ENCODE data around the gene EIF3B. TPM values are rescaled to one million over a fixed set of nuclear protein-coding genes. Genes with fewer than 3 reads are reported as not detected.

EIF3B gene
- total and polyA plus RNA-seq, 9 of the 15 experiments (the other 6 are each of a cell fraction or from before 2014, with no cell fraction given): 25.9 to 494 (median 357) TPM

DNA sequence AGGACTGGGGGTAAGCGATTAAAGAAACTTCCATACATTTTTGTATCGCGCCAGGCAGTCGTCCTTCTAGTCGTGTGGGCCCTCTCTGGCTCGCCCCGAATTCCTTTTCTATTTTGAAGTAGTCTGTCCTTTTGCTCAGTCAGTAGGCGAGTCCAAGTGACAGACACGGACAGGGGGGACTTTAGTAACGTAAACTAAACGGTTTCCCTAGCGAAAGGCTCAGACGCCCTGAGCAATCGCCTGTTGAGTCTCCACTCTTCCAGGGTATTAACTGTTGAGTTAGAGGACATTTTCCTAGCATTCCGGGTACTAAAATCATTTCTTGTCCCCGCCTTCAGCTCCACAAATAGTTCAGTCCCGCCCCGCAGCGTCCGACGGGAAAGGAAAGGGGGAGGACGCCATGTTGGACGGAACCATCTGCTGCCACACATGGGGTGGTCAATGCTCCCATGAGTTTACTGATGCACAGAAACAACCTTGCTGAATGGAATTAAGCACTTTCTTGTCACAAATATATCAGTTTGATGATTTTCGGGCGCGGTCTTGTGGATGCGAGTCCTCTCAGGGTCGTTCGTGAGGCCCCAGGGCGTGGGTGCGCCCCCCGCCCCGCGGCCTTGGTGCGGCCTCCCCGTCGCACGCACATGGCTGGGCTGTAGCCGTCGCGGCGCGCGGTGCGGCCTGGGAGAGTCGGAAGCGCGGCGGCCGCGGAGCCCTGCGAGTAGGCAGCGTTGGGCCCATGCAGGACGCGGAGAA lies at the start of gene EIF3B (continued):
- TF ChIP-seq, protein P1, sequence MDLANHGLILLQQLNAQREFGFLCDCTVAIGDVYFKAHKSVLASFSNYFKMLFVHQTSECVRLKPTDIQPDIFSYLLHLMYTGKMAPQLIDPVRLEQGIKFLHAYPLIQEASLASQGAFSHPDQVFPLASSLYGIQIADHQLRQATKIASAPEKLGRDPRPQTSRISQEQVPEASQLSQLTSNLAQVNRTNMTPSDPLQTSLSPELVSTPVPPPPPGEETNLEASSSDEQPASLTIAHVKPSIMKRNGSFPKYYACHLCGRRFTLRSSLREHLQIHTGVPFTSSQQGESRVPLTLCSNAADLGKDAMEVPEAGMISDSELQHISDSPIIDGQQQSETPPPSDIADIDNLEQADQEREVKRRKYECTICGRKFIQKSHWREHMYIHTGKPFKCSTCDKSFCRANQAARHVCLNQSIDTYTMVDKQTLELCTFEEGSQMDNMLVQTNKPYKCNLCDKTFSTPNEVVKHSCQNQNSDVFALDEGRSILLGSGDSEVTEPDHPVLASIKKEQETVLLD (IDR thresholded peaks at IDR 0.05): no peak
- TF ChIP-seq DACH1 (IDR thresholded peaks at IDR 0.05; ENCODE audit: partially characterized antibody) (no peak), COPS2 (conservative IDR thresholded peaks at IDR 0.05) (no peak), ZNF76 (CRISPR knock-in tag; IDR thresholded peaks at IDR 0.05; ENCODE audit: borderline replicate concordance) (peak; percentile 84; the same call in 1 of the 2 replicates), ETV6 (IDR thresholded peaks at IDR 0.05; ENCODE audit: borderline replicate concordance in 1 of 2, low read depth in 2 of 2, low read length in 1 of 2) (no peak), ETV6 (CRISPR knock-in tag; IDR thresholded peaks at IDR 0.05; ENCODE audit: borderline replicate concordance) (no peak), PHB2 (IDR thresholded peaks at IDR 0.05; ENCODE audit: low read depth) (no peak), BCOR (IDR thresholded peaks at IDR 0.05) (no peak), MTF1 (CRISPR knock-in tag; IDR thresholded peaks at IDR 0.05; ENCODE audit: borderline replicate concordance) (no peak), ZKSCAN1 (IDR thresholded peaks at IDR 0.05; ENCODE audit: low read depth, low read length) (no peak), PCBP2 (IDR thresholded peaks at IDR 0.05; ENCODE audit: low read depth, low read length, poor library complexity, severe bottlenecking) (no peak), POLR2B (IDR thresholded peaks at IDR 0.05; ENCODE audit: low read depth, partially characterized antibody) (no peak), NFXL1 (CRISPR knock-in tag; IDR thresholded peaks at IDR 0.05) (no peak), MCM2 (IDR thresholded peaks at IDR 0.05; ENCODE audit: low read depth) (no peak), TAF9B (IDR thresholded peaks at IDR 0.05; ENCODE audit: partially characterized antibody) (peak; percentile 64)
- TF ChIP-seq, protein P2, sequence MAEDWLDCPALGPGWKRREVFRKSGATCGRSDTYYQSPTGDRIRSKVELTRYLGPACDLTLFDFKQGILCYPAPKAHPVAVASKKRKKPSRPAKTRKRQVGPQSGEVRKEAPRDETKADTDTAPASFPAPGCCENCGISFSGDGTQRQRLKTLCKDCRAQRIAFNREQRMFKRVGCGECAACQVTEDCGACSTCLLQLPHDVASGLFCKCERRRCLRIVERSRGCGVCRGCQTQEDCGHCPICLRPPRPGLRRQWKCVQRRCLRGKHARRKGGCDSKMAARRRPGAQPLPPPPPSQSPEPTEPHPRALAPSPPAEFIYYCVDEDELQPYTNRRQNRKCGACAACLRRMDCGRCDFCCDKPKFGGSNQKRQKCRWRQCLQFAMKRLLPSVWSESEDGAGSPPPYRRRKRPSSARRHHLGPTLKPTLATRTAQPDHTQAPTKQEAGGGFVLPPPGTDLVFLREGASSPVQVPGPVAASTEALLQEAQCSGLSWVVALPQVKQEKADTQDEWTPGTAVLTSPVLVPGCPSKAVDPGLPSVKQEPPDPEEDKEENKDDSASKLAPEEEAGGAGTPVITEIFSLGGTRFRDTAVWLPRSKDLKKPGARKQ (CRISPR knock-in tag; IDR thresholded peaks at IDR 0.05): no peak
- TF ChIP-seq, protein P3, sequence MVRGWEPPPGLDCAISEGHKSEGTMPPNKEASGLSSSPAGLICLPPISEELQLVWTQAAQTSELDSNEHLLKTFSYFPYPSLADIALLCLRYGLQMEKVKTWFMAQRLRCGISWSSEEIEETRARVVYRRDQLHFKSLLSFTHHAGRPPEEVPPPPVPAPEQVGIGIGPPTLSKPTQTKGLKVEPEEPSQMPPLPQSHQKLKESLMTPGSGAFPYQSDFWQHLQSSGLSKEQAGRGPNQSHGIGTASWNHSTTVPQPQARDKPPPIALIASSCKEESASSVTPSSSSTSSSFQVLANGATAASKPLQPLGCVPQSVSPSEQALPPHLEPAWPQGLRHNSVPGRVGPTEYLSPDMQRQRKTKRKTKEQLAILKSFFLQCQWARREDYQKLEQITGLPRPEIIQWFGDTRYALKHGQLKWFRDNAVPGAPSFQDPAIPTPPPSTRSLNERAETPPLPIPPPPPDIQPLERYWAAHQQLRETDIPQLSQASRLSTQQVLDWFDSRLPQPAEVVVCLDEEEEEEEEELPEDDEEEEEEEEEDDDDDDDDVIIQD (CRISPR knock-in tag; IDR thresholded peaks at IDR 0.05): no peak
- TF ChIP-seq, protein P4, sequence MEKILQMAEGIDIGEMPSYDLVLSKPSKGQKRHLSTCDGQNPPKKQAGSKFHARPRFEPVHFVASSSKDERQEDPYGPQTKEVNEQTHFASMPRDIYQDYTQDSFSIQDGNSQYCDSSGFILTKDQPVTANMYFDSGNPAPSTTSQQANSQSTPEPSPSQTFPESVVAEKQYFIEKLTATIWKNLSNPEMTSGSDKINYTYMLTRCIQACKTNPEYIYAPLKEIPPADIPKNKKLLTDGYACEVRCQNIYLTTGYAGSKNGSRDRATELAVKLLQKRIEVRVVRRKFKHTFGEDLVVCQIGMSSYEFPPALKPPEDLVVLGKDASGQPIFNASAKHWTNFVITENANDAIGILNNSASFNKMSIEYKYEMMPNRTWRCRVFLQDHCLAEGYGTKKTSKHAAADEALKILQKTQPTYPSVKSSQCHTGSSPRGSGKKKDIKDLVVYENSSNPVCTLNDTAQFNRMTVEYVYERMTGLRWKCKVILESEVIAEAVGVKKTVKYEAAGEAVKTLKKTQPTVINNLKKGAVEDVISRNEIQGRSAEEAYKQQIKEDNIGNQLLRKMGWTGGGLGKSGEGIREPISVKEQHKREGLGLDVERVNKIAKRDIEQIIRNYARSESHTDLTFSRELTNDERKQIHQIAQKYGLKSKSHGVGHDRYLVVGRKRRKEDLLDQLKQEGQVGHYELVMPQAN (IDR thresholded peaks at IDR 0.05; ENCODE audit: borderline replicate concordance): peak; percentile 72; the same call in 1 of the 2 replicates
- TF ChIP-seq, protein P5, sequence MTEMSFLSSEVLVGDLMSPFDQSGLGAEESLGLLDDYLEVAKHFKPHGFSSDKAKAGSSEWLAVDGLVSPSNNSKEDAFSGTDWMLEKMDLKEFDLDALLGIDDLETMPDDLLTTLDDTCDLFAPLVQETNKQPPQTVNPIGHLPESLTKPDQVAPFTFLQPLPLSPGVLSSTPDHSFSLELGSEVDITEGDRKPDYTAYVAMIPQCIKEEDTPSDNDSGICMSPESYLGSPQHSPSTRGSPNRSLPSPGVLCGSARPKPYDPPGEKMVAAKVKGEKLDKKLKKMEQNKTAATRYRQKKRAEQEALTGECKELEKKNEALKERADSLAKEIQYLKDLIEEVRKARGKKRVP (CRISPR knock-in tag; IDR thresholded peaks at IDR 0.05): peak; percentile 47; the same call in 1 of the 2 replicates

Measured in K562 (cell line).